GM21390 (cell line): ENCODE results near the gene PRCC.
A peak's percentile ranks its signal among the peaks of the same experiment; 100 is the strongest.

Experiments
- ATAC-seq: cut with Tn5 transposase; IDR thresholded peaks from one replicate; pipeline ENCODE4 v1.9.1; 2021; ENCODE audit not compliant: unreplicated experiment

PRCC gene

DNA sequence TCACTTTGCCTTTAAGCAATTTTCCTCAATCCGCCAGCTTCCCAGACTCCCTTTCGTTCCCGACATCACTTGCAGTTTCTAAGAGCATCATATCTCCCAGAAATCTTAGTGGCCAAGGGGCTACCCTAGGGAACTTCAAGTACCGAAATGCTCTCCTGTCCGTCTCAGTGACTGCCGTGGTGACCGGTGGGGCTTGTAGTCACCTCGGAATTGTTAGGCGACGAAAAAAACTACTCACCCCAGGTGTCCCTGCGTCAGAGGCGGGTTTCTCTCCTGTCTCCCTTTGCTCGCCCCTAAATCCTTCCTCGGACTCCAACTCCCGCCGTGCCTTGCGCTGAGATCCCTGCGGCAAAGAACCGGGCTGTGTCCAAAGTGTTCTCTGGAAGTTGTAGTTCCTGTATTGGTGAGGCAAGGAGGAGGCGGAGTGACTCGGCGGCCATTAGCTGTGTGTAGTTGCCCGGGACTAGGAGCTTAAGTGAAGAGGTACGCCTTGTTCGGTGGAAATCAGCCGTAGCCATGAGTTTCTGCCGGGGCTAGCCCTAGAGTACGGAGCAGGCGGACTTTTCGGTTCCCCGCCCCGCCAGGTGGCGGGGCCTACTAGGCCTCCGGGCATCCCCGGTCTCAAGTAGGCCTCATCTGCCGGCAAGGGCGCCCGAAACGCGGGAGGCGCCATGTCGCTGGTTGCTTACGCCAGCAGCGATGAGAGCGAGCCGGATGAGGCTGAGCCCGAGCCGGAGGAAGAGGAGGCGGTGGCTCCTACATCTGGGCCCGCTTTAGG lies at the start of gene PRCC:
Gene PRCC (plus strand): TSS at position 435 of the 778 bp plus-strand sequence. CDS start 237 bp downstream, at position 672.
- peak; percentile 84 for ATAC-seq

GRCh38 chr1:156721131-156721530 lies 46.2 kb upstream of the PRCC start:
- ATAC-seq: no peak

- no peak for ATAC-seq
Measured at GRCh38 chr1:156721535-156721934, 45.8 kb upstream of the PRCC start.

DNA sequence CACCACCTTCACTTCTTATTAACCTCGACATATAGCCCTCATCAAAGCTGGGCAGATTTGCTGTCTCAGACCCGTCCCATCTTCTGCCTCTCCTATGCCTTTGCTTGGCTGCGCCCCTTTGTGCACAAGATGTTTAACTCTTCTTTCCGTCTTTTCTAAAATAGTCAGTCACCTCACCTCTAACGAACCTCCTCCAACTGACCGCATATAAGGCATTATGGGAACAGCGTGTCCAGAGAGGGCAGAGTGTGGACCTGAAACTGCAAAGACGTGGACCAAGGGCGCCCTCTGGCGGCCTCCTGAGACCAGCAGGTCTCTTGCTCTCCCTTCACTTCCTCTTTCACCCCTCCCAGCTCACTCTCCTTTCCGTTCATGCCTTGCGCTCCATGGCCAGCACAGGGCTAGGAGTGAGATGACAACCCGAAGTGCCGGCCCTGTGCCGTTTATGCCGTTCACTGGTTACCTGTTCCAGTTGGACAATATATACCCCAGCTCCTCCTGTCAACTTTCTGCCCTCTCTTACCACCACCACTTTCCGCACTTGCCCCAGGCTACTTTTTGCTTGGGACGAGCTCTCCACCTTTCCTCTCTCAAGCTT lies 41.6 kb upstream of the PRCC start:
- peak; percentile 39 for ATAC-seq

GRCh38 chr1:156726549-156727226 lies 40.6 kb upstream of the PRCC start:
- ATAC-seq: no peak

DNA sequence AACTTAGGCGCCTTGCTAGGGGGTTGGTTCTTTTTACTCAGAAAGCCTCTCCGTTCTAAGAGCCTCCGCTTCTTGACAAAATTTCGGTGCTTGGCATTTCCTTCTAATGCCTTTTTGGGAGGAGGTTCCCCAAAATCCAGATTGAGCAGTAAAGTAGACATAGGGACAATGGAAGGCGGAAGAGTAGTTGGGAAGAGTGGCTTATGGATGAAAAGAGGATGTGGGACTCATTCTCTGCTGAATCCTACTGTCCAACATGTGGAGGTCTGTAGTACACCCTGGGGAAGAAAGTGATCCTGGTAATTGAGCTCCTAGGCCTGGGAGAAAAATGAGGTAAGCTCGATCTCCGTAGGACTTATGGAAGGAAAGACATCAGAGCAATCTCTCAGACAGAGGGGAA lies 39.8 kb upstream of the PRCC start:
- ATAC-seq: no peak

DNA sequence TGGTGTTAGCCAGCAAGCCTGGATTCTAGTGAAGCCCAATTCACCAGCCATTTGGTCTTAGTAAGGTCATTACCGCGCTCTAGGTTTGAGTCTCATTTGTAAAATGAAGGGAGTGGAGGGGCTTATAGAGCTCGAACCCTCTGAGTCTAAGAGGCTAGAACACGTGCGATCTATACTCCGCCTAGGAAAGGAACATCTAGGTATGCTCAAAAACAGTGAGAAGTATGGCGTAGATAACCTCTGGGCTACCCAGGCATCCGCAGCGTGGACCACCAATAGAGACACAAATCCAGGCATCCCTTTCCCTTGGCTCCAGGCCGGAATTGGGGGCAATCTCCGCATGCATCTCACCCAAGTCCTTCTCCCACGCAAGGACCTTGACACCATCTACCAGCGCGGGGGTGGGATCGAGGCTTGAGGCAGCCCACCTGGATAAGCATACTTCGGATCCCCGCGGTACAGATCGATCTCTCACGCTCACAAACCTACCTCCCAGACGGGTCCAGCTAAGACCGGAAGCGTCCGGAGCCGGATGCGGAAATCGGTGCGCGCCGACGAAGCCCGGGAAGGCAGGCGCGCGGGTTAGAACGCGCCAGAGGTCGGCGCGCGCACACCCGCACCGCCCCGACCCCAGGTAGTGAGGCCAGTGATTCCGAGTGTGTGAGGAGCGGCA lies 39.3 kb upstream of the PRCC start, which contains the start of gene METTL25B:
Gene METTL25B (plus strand): TSS at position 544 of the 673 bp plus-strand sequence. CDS start 636 bp downstream, outside the sequence.
- ATAC-seq: peak; percentile 55

DNA sequence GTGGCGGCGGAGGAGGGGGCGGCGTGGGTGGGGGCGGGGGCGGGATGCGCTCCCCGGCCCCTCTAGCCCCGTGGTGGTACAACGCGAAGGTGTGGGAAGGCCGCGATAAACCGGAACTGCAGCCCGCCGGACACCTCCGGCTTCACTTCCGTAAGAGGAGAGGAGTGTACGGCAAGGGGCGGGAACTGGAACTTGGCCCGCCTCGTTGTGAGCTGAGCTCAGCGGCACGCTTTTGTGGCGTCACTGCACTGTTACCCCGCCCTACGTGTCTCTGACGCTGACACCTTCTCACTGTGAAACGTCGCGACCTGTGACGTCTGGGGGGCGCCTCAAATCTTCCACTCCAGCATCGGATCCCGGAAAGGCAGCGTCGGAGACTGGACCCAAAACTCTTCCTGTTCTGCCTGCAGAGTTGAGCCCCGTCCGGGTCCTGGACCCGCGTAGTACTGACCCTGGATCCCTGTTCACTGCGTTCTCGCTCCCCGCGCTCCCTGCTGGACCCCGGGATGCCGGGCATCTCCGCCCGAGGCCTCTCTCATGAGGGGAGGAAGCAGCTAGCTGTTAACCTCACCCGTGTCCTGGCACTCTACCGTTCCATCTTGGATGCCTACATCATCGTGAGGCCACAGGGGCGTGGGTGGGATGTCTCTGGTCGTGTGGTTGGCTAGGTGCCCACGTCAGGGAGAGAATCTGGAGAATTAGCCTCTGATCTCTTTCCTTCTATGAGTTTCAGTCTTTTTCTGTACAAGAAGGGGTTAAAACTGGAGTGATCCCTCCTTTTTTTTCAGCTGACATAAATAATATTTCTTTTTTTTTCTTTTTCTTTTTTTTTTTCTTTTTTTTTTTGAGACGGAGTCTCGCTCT lies 38.5 kb upstream of the PRCC start, which contains the start of gene ISG20L2:
Gene ISG20L2 (minus strand): TSS at position 168 of the 864 bp plus-strand sequence. CDS start 1,114 bp downstream, outside the sequence.
- ATAC-seq: peak; percentile 89

DNA sequence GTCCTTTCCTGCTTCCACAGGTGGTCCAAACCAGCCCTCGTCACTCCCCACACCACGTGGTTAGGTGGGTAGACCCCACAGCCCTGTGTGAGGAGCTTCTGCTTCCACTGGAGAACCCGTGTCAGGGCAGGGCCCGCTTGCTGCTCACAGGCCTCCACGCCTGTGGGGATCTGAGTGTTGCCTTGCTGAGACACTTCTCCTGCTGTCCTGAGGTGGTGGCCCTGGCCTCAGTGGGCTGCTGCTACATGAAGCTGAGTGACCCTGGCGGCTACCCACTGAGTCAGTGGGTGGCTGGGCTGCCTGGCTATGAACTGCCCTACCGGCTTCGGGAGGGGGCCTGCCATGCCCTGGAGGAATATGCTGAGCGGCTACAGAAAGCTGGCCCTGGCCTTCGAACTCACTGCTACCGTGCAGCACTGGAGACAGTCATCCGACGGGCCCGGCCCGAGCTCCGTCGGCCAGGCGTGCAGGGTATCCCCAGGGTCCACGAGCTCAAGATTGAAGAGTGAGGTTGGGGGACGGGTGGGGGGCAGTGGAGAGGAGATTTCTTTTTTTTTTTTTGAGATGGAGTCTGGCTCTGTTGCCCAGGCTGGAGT lies 33.2 kb upstream of the PRCC start:
- no peak for ATAC-seq

DNA sequence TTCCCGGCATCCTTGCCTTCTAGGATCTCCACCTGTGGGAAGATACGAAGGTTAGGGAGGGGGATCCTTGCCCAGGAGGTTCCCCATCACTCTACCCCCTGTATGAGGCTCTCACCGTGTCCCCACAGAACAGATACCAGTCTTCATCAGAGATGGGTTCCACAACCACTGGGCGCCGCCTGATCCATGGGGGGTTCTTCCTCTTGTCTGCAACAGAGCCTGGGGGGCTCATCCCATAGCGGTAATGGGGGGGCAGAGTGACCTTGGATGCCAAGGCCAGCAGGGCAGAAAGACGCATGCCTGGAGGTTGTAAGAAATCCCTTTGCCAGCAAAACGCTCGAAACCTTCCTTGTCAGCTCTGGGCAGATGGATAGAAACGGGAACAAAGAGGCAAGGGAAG lies 28.9 kb upstream of the PRCC start:
- no peak for ATAC-seq

GRCh38 chr1:156738916-156739315 lies 28.4 kb upstream of the PRCC start:
- no peak for ATAC-seq

- peak; percentile 1 for ATAC-seq
Measured at GRCh38 chr1:156740237-156740740, 27.0 kb upstream of the PRCC start.

GRCh38 chr1:156740741-156741480 lies 26.4 kb upstream of the PRCC start, which contains the start of gene MRPL24:
Gene MRPL24, minus strand, starts transcription at chr1:156741088. Its CDS starts 2,384 bp downstream, at chr1:156738704.
- peak; percentile 77 for ATAC-seq

DNA sequence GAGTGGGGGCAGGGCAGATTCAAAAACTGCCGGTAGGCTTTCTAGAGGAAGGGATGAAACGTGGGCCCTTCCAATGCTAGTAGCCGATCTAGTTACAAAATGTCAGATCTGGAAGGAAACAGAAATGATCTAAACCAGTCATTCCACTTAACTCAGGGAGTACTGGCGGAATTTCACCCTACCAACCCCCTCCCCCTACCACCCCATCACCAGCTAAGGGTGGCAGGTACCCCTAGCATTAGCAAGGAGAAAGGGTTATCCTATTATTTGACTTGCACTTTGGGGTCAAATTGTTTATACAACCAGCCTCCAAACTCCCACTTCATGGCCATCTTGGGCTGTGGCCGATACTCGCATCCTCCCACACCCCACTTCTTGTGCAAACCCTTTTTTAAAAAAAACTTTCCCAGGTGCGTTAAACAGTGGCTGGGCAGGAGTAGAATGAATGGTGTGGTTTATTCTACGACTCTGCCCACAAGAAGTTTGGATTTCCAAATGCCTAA lies 25.8 kb upstream of the PRCC start:
- ATAC-seq: peak; percentile 0

DNA sequence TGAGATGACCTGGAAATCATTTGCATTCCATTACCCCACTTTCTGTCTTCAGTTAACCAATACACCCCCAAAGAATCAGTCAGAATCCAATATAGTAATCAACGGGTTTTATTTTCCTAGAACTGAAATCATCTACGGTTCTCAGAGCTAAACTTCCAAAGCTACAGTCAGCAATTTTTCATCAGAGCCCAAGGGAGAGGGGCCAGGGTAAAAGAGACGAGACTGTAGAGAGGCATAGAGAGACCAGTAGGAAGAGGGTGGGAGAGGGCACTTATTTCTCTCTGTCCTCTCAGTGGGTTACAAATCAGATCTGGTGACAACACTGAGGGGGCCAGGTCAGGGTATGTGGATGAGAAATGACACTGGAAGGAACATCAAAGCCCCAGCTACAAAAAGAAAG lies 25.3 kb upstream of the PRCC start:
- no peak for ATAC-seq

- ATAC-seq: no peak
Measured at GRCh38 chr1:156742801-156743200, 24.5 kb upstream of the PRCC start.

GRCh38 chr1:156743367-156744302 lies 23.7 kb upstream of the PRCC start:
- ATAC-seq: no peak
